ENCODE measurements around the gene ANKDD1A.

DNA sequence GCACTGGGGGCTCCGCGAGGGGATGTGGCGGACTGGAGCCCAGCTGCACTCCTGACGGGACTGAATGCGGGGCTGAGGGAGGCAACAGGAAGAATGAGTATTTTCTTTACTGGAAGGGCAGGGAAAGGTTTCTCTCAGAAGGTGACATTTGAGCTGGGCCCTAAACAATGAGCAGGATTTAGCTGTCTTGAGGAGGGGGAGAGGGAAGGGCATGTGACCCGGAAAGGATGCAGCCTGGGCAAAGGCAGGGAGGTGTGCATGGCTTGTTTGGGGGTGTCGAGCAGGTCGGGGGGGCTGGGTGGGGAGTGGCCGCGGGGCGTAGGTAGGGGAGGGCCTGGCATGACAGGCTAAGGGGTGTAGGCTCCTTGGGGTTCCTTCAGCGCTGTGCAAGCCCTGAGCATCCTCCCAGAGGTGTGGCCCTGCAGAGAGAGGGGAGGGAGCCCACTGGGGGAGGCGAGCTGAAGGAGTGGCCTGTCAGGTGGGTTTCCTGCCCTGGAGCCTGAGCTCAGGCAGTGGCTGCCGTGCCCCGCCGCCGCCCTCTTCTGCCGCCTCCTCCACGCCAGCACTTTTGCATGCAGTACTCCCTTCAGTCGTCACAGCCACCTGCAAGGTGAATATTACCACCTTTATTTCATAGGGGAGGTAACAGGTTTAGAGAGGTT is 17.2 kb upstream of the ANKDD1A start:
- TF ChIP-seq, protein P1, sequence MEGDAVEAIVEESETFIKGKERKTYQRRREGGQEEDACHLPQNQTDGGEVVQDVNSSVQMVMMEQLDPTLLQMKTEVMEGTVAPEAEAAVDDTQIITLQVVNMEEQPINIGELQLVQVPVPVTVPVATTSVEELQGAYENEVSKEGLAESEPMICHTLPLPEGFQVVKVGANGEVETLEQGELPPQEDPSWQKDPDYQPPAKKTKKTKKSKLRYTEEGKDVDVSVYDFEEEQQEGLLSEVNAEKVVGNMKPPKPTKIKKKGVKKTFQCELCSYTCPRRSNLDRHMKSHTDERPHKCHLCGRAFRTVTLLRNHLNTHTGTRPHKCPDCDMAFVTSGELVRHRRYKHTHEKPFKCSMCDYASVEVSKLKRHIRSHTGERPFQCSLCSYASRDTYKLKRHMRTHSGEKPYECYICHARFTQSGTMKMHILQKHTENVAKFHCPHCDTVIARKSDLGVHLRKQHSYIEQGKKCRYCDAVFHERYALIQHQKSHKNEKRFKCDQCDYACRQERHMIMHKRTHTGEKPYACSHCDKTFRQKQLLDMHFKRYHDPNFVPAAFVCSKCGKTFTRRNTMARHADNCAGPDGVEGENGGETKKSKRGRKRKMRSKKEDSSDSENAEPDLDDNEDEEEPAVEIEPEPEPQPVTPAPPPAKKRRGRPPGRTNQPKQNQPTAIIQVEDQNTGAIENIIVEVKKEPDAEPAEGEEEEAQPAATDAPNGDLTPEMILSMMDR (IDR thresholded peaks at IDR 0.05): no peak
- TF ChIP-seq POLR2A (IDR thresholded peaks at IDR 0.05): no peak

Data from lower leg skin (tissue), 3 donors.